Neural progenitor cell (in vitro differentiated cells): ENCODE measurements around the gene STK32A. TPM values are rescaled to one million over a fixed set of nuclear protein-coding genes. Genes with fewer than 3 reads are reported as not detected.

Source experiments
- DNase-seq: peaks from one replicate; pipeline ENCODE4 v3.0.0-alpha.2; 2016; ENCODE audit warnings: low spot score
- H2AFZ ChIP-seq: fragments of 200-600 bp; sonication (generic); replicated peaks from 2 replicates; pipeline ENCODE4 v1.6.1; 2016; ENCODE audit warnings: antibody characterized with exemption
- H3F3A ChIP-seq: fragments of 200-600 bp; sonication (generic); 2 replicates; pipeline ENCODE4 v1.6.1; 2016; ENCODE audit warnings: antibody characterized with exemption, low read depth
- H3K27ac ChIP-seq: fragments of 200-600 bp; sonication (generic); 2 replicates; pipeline ENCODE4 v1.5.1; 2016; ENCODE audit warnings: mild to moderate bottlenecking
- H3K27me3 ChIP-seq: fragments of 200-600 bp; sonication (generic); 2 replicates; pipeline ENCODE4 v1.6.1; 2016; ENCODE audit warnings: mild to moderate bottlenecking, moderate library complexity
- H3K36me3 ChIP-seq: fragments of 200-600 bp; sonication (generic); 2 replicates; pipeline ENCODE4 v1.5.1; 2016
- H3K4me1 ChIP-seq: fragments of 200-600 bp; sonication (generic); 2 replicates; pipeline ENCODE4 v1.6.1; 2016; ENCODE audit warnings: mixed run types
- H3K4me2 ChIP-seq: fragments of 200-600 bp; sonication (generic); 2 replicates; pipeline ENCODE4 v1.6.1; 2016
- H3K4me3 ChIP-seq: fragments of 200-600 bp; sonication (generic); 2 replicates; pipeline ENCODE4 v1.5.1; 2016
- H3K79me2 ChIP-seq: fragments of 200-600 bp; sonication (generic); 2 replicates; pipeline ENCODE4 v1.6.1; 2016; ENCODE audit warnings: low read depth
- H3K9ac ChIP-seq: fragments of 200-600 bp; sonication (generic); 2 replicates; pipeline ENCODE4 v1.6.1; 2016
- H3K9me3 ChIP-seq: fragments of 200-600 bp; sonication (generic); 2 replicates; pipeline ENCODE4 v1.5.1; 2016; ENCODE audit warnings: low read depth
- H4K20me1 ChIP-seq: fragments of 200-600 bp; sonication (generic); 2 replicates; pipeline ENCODE4 v1.6.1; 2016; ENCODE audit warnings: low read depth
- H3K27ac Mint-ChIP-seq: 3 replicates; pipeline ENCODE4 v1.8.0; 2021; ENCODE audit warnings: mixed read lengths
- H3K27me3 Mint-ChIP-seq: 2 replicates; pipeline ENCODE4 v1.8.0; 2022; ENCODE audit warnings: low read depth, mild to moderate bottlenecking, inconsistent platforms, moderate library complexity, mixed read lengths; ENCODE audit not compliant: insufficient read depth
- H3K36me3 Mint-ChIP-seq: 3 replicates; pipeline ENCODE4 v1.8.0; 2021; ENCODE audit warnings: mixed read lengths
- H3K4me1 Mint-ChIP-seq: 3 replicates; pipeline ENCODE4 v1.8.0; 2021; ENCODE audit warnings: mixed read lengths
- H3K4me3 Mint-ChIP-seq: 3 replicates; pipeline ENCODE4 v1.8.0; 2021; ENCODE audit warnings: mild to moderate bottlenecking, moderate library complexity, mixed read lengths
- H3K9me3 Mint-ChIP-seq: 3 replicates; pipeline ENCODE4 v1.8.0; 2020; ENCODE audit warnings: mixed read lengths
- CTCF ChIP-seq: fragments of 200-600 bp; sonication (generic); IDR thresholded peaks from 2 replicates; pipeline ENCODE4 v1.5.1; 2017; ENCODE audit warnings: antibody characterized with exemption, mild to moderate bottlenecking
- EZH2 ChIP-seq: fragments of 200-600 bp; sonication (generic); IDR thresholded peaks from 2 replicates; pipeline ENCODE4 v1.6.1; 2017; ENCODE audit warnings: antibody characterized with exemption, mild to moderate bottlenecking, moderate library complexity
- EZH2phosphoT487 ChIP-seq: fragments of 200-600 bp; sonication (generic); IDR thresholded peaks from 2 replicates; pipeline ENCODE4 v1.6.1; 2017; ENCODE audit warnings: antibody characterized with exemption
- total RNA-seq: library from RNA; depleted of rRNA; stranded (reverse); fragments of >200 nt; gene quantifications from 2 replicates; pipeline ENCODE4 v1.2.3, GENCODE V29; 2015; ENCODE audit warnings: low replicate concordance

STK32A gene
- total RNA-seq, 1 donor from 2014 or later = 16.7 TPM

- no peak overlapping the region for H3K27ac Mint-ChIP-seq
- Histone ChIP-seq H3K9me3 (no peaks in the 10 kb centered on the region), H3K27me3 (no peaks in the 10 kb centered on the region), H3K27ac (peak overlapping the region; percentile 50), H3K4me1 (peaks cover 17% of the 10 kb centered on the region), H3F3A (peaks cover 65% of the 10 kb centered on the region), H3K36me3 (peaks cover 44% of the 10 kb centered on the region), H3K9ac (no peak overlapping the region), H3K4me2 (no peak overlapping the region), H3K4me3 (no peak overlapping the region), H3K79me2 (peaks cover 94% of the 10 kb centered on the region), H4K20me1 (peaks cover 45% of the 10 kb centered on the region), H2AFZ (no peak overlapping the region)
- no peaks in the 10 kb centered on the region for H3K4me1 Mint-ChIP-seq
- H3K36me3 Mint-ChIP-seq = peaks cover 71% of the 10 kb centered on the region
- TF ChIP-seq EZH2 (no peak), EZH2phosphoT487 (no peak)
- H3K27me3 Mint-ChIP-seq = no peaks in the 10 kb centered on the region
- H3K4me3 Mint-ChIP-seq = no peak overlapping the region
- H3K9me3 Mint-ChIP-seq = no peaks in the 10 kb centered on the region
- no peak for DNase-seq
These were observed 174.2 kb downstream of the STK32A start for GRCh38 chr5:147408980-147409379.

GRCh38 chr5:147410496-147411358, 175.9 kb downstream of the STK32A start:
- Mint-ChIP-seq H3K4me3 (no peak overlapping the region), H3K27me3 (no peaks in the 10 kb centered on the region), H3K4me1 (no peaks in the 10 kb centered on the region), H3K36me3 (peaks cover 69% of the 10 kb centered on the region), H3K9me3 (no peaks in the 10 kb centered on the region), H3K27ac (peak overlapping the region; percentile 30)
- H3K27ac ChIP-seq = peak overlapping the region; percentile 83
- H3K9me3 ChIP-seq = no peaks in the 10 kb centered on the region
- peaks cover 17% of the 10 kb centered on the region for H3K4me1 ChIP-seq
- no peak overlapping the region for H3K9ac ChIP-seq
- H3K36me3 ChIP-seq = peaks cover 43% of the 10 kb centered on the region
- peaks cover 62% of the 10 kb centered on the region for H4K20me1 ChIP-seq
- H3F3A ChIP-seq = peaks cover 65% of the 10 kb centered on the region
- no peaks in the 10 kb centered on the region for H3K27me3 ChIP-seq
- TF ChIP-seq EZH2phosphoT487 = no peak
- no peak for TF ChIP-seq CTCF
- no peak for TF ChIP-seq EZH2
- no peak overlapping the region for H3K4me3 ChIP-seq
- no peak overlapping the region for H3K4me2 ChIP-seq
- DNase-seq = no peak
- peaks cover 99% of the 10 kb centered on the region for H3K79me2 ChIP-seq
- no peak overlapping the region for H2AFZ ChIP-seq

DNA sequence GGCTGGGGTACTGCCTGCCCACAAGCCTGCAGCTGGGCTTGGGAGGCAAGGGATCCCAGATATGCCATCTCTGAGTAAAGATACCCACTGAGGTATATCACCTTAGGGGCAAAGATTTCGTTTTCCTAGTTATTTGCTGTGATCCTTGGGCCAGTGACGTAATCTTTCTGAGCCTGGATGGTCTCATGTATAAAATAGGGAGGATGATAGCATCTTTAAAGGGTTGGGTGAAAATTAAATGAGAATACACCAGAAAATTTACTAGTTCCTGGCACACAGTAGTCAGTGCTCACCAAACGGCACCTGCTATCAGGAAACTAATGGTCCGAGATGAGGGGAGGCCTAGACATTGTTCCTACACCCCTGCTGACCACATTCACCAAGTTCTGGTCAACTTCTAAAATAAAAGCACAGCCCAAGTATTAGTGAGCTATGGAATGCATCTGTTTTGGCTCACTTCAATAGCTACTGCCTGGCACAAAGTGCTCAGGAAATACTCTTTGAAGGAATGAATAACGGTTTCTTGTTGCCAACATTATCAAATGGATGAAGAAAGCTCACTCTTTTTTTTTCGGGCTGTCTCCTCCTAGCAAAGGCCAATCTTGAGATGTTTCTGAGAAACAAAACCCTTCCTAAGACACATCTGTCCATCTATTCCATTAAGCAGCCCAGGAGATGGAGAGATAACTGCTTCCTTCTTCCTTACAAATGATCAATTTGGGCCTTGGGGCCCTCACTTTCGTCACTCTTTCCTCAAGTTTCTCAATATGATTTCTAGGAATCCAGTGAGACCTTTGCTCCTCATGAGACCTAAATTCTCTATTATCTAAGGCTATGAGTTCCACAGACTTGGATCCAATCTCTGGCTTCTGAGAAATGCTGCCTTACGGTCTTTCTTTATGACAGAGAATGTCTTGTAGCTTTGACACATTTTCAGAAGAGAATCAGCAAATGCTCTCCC, 176.8 kb downstream of the STK32A start:
- TF ChIP-seq EZH2phosphoT487 = no peak
- no peak for TF ChIP-seq EZH2
- TF ChIP-seq CTCF = no peak
- Histone ChIP-seq H3K9ac (no peak overlapping the region), H3K79me2 (peaks cover 99% of the 10 kb centered on the region), H3K4me1 (peaks cover 17% of the 10 kb centered on the region), H2AFZ (no peak overlapping the region), H3F3A (peaks cover 60% of the 10 kb centered on the region), H3K9me3 (no peaks in the 10 kb centered on the region), H3K27ac (peak overlapping the region; percentile 83), H3K4me2 (no peak overlapping the region), H3K27me3 (no peaks in the 10 kb centered on the region), H3K4me3 (no peak overlapping the region), H3K36me3 (peaks cover 36% of the 10 kb centered on the region), H4K20me1 (peaks cover 72% of the 10 kb centered on the region)
- no peaks in the 10 kb centered on the region for H3K9me3 Mint-ChIP-seq
- H3K4me3 Mint-ChIP-seq = no peak overlapping the region
- H3K36me3 Mint-ChIP-seq = peaks cover 66% of the 10 kb centered on the region
- no peaks in the 10 kb centered on the region for H3K27me3 Mint-ChIP-seq
- peaks cover 5% of the 10 kb centered on the region for H3K4me1 Mint-ChIP-seq
- no peak overlapping the region for H3K27ac Mint-ChIP-seq
- DNase-seq = no peak
